DOHH2 (cell line): Measurements from ENCODE around the gene HFE.

Source experiments
- CTCF ChIP-seq: fragments of 200-600 bp; sonication (generic); IDR thresholded peaks from one replicate; pipeline ENCODE4 v1.5.1; 2014; ENCODE audit warnings: antibody characterized with exemption, mild to moderate bottlenecking, low read depth, low read length; ENCODE audit not compliant: poor library complexity, severe bottlenecking
- EZH2phosphoT487 ChIP-seq: fragments of 200-600 bp; sonication (generic); IDR thresholded peaks from 2 replicates; pipeline ENCODE4 v1.6.1; 2017; ENCODE audit warnings: borderline replicate concordance, mild to moderate bottlenecking, antibody characterized with exemption, low read length, moderate library complexity, mixed read lengths

- TF ChIP-seq CTCF (no peak), EZH2phosphoT487 (no peak)
Observed at GRCh38 chr6:26120807-26121140, 33.5 kb downstream of the HFE start.
